Activated CD4-positive, alpha-beta T cell treated with anti-CD3 and anti-CD28 coated beads, Interleukin-2, amount 50 U/mL, for 4 hours (primary cell): Measurements from ENCODE around the gene PMS2.
"Not testable (repeated sequence)": the region's sequence is repeated elsewhere in the genome, so short reads cannot be mapped to it uniquely, and the experiment has no call there.

ENCODE experiments used
- DNase-seq, 2 experiments: peaks; one replicate each; pipeline ENCODE4 v3.0.0-alpha.2; 2020

The PMS2 gene

GRCh38 chr7:6012355-6013104, 3.7 kb upstream of the PMS2 start:
- DNase-seq = no peak

GRCh38 chr7:6011541-6011940, 2.7 kb upstream of the PMS2 start:
- no peak for DNase-seq

- DNase-seq = not testable (repeated sequence)
Measured at GRCh38 chr7:6010370-6010769, 1.5 kb upstream of the PMS2 start.

GRCh38 chr7:6007835-6008590, 836 bp downstream of the PMS2 start:
- not testable (repeated sequence) for DNase-seq

GRCh38 chr7:6007386-6007785, 1.5 kb downstream of the PMS2 start:
- DNase-seq = no peak

- DNase-seq = peak; percentile 46 to 47
Measured at GRCh38 chr7:5997210-5997808, 11.5 kb downstream of the PMS2 start.

GRCh38 chr7:5987061-5987460, 21.8 kb downstream of the PMS2 start:
- DNase-seq = not testable (repeated sequence)

- not testable (repeated sequence) for DNase-seq
Measured at GRCh38 chr7:5979680-5980314, 29.1 kb downstream of the PMS2 start.

- not testable (repeated sequence) for DNase-seq
Measured at GRCh38 chr7:5973580-5973979, 35.3 kb downstream of the PMS2 start.

GRCh38 chr7:5970347-5970911, 38.4 kb downstream of the PMS2 start, which contains the start of gene RSPH10B:
RSPH10B (minus strand) TSS chr7:5970689; CDS start chr7:5967116, 3,573 bp downstream.
- not testable (repeated sequence) for DNase-seq

GRCh38 chr7:5963810-5964209, 45.0 kb downstream of the PMS2 start:
- not testable (repeated sequence) for DNase-seq

- not testable (repeated sequence) for DNase-seq
Measured at GRCh38 chr7:5963205-5963604, 45.6 kb downstream of the PMS2 start.

GRCh38 chr7:5934945-5935450, 73.9 kb downstream of the PMS2 start:
- not testable (repeated sequence) for DNase-seq

GRCh38 chr7:5931905-5932644, 76.8 kb downstream of the PMS2 start:
- not testable (repeated sequence) for DNase-seq

- DNase-seq = not testable (repeated sequence)
Measured at GRCh38 chr7:5931250-5931649, 77.6 kb downstream of the PMS2 start.

GRCh38 chr7:5930290-5930689, 78.6 kb downstream of the PMS2 start:
- not testable (repeated sequence) for DNase-seq

GRCh38 chr7:5926263-5926870, 82.5 kb downstream of the PMS2 start:
- DNase-seq = not testable (repeated sequence)

- not testable (repeated sequence) for DNase-seq
Measured at GRCh38 chr7:5924630-5925029, 84.2 kb downstream of the PMS2 start.

- not testable (repeated sequence) for DNase-seq
Measured at GRCh38 chr7:5924180-5924579, 84.7 kb downstream of the PMS2 start.
